Esophagus muscularis mucosa (tissue), 4 donors: ENCODE measurements around the gene DCP1B. TPM values are rescaled to one million over a fixed set of nuclear protein-coding genes. Genes with fewer than 3 reads are reported as not detected.
A peak's percentile ranks its signal among the peaks of the same experiment; 100 is the strongest.

Source experiments
- DNase-seq: peaks from one replicate; pipeline ENCODE4 v3.0.0-alpha.2; 2017; ENCODE audit errors: extremely low spot score
- H3K27ac ChIP-seq, 4 donors: fragments of 200-600 bp; sonication (generic); replicated peaks in 1 of 4; 1 replicate in 3 of 4; 2 replicates in 1 of 4; pipeline ENCODE4 v1.5.1; 2016 to 2019; ENCODE audit warnings: mild to moderate bottlenecking in 1 of 4
- H3K27me3 ChIP-seq, 4 donors: fragments of 200-600 bp; sonication (generic); one replicate each; pipeline versions ENCODE4 v1.5.1 to v1.6.0; 2016 to 2019
- H3K36me3 ChIP-seq, 4 donors: fragments of 200-600 bp; sonication (generic); one replicate each; pipeline ENCODE4 v1.5.1; 2016 to 2019
- H3K4me1 ChIP-seq, 4 donors: fragments of 200-600 bp; sonication (generic); one replicate each; pipeline ENCODE4 v1.5.1; 2016 to 2019
- H3K4me3 ChIP-seq, 4 donors: fragments of 200-600 bp; sonication (generic); 1 replicate in 2 of 4; 2 replicates in 2 of 4; pipeline ENCODE4 v1.5.1; 2016 to 2019; ENCODE audit warnings: mild to moderate bottlenecking in 4 of 4, moderate library complexity in 1 of 4
- H3K9me3 ChIP-seq, 4 donors: fragments of 200-600 bp; sonication (generic); 1 replicate in 3 of 4; 2 replicates in 1 of 4; pipeline ENCODE4 v1.5.1; 2016 to 2019
- CTCF ChIP-seq, 3 experiments: fragments of 200-600 bp in 2 of 3; fragments of 450-650 bp in 1 of 3; sonication (generic) in 2 of 3; IDR thresholded peaks; one replicate each; pipeline ENCODE4 v1.5.1; 2017 to 2019; ENCODE audit warnings: antibody characterized with exemption in 3 of 3, mild to moderate bottlenecking in 2 of 3, moderate library complexity in 1 of 3
- EP300 ChIP-seq: sonication (generic); formaldehyde crosslinking; IDR thresholded peaks from one replicate; pipeline ENCODE4 v1.6.1; 2017; ENCODE audit warnings: antibody characterized with exemption
- POLR2A ChIP-seq: fragments of 450-650 bp; IDR thresholded peaks from one replicate; pipeline ENCODE4 v1.6.1; 2017; ENCODE audit warnings: antibody characterized with exemption, moderate library complexity, mild to moderate bottlenecking, low read depth
- POLR2AphosphoS5 ChIP-seq, 2 donors: sonication (generic); formaldehyde crosslinking; IDR thresholded peaks; one replicate each; pipeline ENCODE4 v1.6.1; 2017; ENCODE audit warnings: antibody characterized with exemption in 2 of 2
- WGBS: methylation state at CpG from one replicate; pipeline ENCODE4 v1.1.5; 2018; 5-methylcytosine and 5-hydroxymethylcytosine counted together
- intact Hi-C: fragments of 100-400 bp; cut with DNase I; formaldehyde crosslinking; loops from one replicate; pipeline ENCODE4 v1.15.1; 2023
- total RNA-seq, 4 donors: library from RNA; depleted of rRNA; stranded (reverse); fragments of >200 nt; gene quantifications; one replicate each; pipeline versions ENCODE4 v1.1.0 to v1.2.1, GENCODE V29; 2016

DCP1B gene
- total RNA-seq, 4 donors from 2014 or later, result 22.0 to 26.5 (median 24.4) TPM

GRCh38 chr12:1916371-1917171, 87.7 kb downstream of the DCP1B start:
- Histone ChIP-seq H3K27me3 (no peaks in the 10 kb centered on the region), H3K36me3 (no peaks in the 10 kb centered on the region), H3K27ac (no peak overlapping the region), H3K4me1 (peaks cover 5 to 15% (median 12%) of the 10 kb centered on the region in 4 donors), H3K4me3 (no peak overlapping the region), H3K9me3 (no peaks in the 10 kb centered on the region)
- no peak for TF ChIP-seq EP300
- TF ChIP-seq POLR2AphosphoS5 (IDR thresholded peaks at IDR 0.05), result peak in 1 of 2 donors; percentile 20
- peak; percentile 74 for DNase-seq
- intact Hi-C loops, result no loop called here
- 59% methylated on average over 18 of the region's 18 CpGs for WGBS

- no peak overlapping the region for H3K4me3 ChIP-seq
- WGBS, result 85% methylated on average over 8 of the region's 18 CpGs
- H3K9me3 ChIP-seq, result no peaks in the 10 kb centered on the region
- DNase-seq, result peak; percentile 87
- H3K4me1 ChIP-seq, result peaks cover 5 to 15% (median 12%) of the 10 kb centered on the region in 4 donors
- H3K27ac ChIP-seq, result no peak overlapping the region
- intact Hi-C loops, result no loop called here
- no peaks in the 10 kb centered on the region for H3K36me3 ChIP-seq
- peaks cover 0 to 4% (median 0%) of the 10 kb centered on the region in 4 donors for H3K27me3 ChIP-seq
- TF ChIP-seq POLR2A (no peak), EP300 (no peak), POLR2AphosphoS5 (IDR thresholded peaks at IDR 0.05) (no peak), CTCF (IDR thresholded peaks at IDR 0.05) (no peak)
Observed at GRCh38 chr12:1915082-1915968, 88.9 kb downstream of the DCP1B start.

GRCh38 chr12:1914114-1914911, 89.9 kb downstream of the DCP1B start:
- no peaks in the 10 kb centered on the region for H3K9me3 ChIP-seq
- H3K27ac ChIP-seq, result no peak overlapping the region
- 88% methylated on average over 17 of the region's 17 CpGs for WGBS
- no peak overlapping the region for H3K4me3 ChIP-seq
- DNase-seq, result peak; percentile 86
- peaks cover 0 to 9% (median 0%) of the 10 kb centered on the region in 4 donors for H3K27me3 ChIP-seq
- no peak for TF ChIP-seq POLR2AphosphoS5 (IDR thresholded peaks at IDR 0.05)
- no peak for TF ChIP-seq POLR2A
- H3K4me1 ChIP-seq, result peaks cover 5 to 15% (median 12%) of the 10 kb centered on the region in 4 donors
- no peaks in the 10 kb centered on the region for H3K36me3 ChIP-seq
- intact Hi-C loops, result loop anchor here (5.0 kb wide), 1 partner anchor 77 kb away; no protein-coding TSS in a partner anchor

GRCh38 chr12:1913377-1914113, 90.7 kb downstream of the DCP1B start:
- 82% methylated on average over 11 of the region's 12 CpGs for WGBS
- Histone ChIP-seq H3K27ac (no peak overlapping the region), H3K4me3 (no peak overlapping the region), H3K9me3 (no peaks in the 10 kb centered on the region), H3K36me3 (no peaks in the 10 kb centered on the region), H3K27me3 (peaks cover 0 to 17% (median 0%) of the 10 kb centered on the region in 4 donors), H3K4me1 (peaks cover 5 to 15% (median 12%) of the 10 kb centered on the region in 4 donors)
- TF ChIP-seq POLR2AphosphoS5 (IDR thresholded peaks at IDR 0.05) (no peak), POLR2A (no peak), EP300 (no peak), CTCF (IDR thresholded peaks at IDR 0.05) (no peak)
- intact Hi-C loops, result loop anchor here (5.0 kb wide), 1 partner anchor 76 kb away; no protein-coding TSS in a partner anchor
- peak; percentile 79 for DNase-seq
